Skeletal muscle tissue (tissue), 4 donors: ENCODE data around the gene DOCK4. TPM values are rescaled to one million over a fixed set of nuclear protein-coding genes. Genes with fewer than 3 reads are reported as not detected.

ENCODE experiments used
- H3K27ac ChIP-seq: one replicate; pipeline ENCODE4 v1.7.0; 2013; ENCODE audit warnings: mild to moderate bottlenecking, low read depth, low read length, inconsistent platforms
- H3K27me3 ChIP-seq, 3 donors: one replicate each; pipeline ENCODE4 v1.7.0; 2013; ENCODE audit warnings: low read length in 3 of 3; ENCODE audit not compliant: control insufficient read depth in 3 of 3, insufficient read depth in 3 of 3
- H3K36me3 ChIP-seq, 3 donors: one replicate each; pipeline ENCODE4 v1.7.0; 2013; ENCODE audit warnings: low read length in 3 of 3; ENCODE audit not compliant: control insufficient read depth in 3 of 3, insufficient read depth in 3 of 3
- H3K4me1 ChIP-seq, 3 donors: one replicate each; pipeline ENCODE4 v1.7.0; 2013; ENCODE audit warnings: low read length in 3 of 3, mild to moderate bottlenecking in 3 of 3; ENCODE audit not compliant: control insufficient read depth in 3 of 3, insufficient read depth in 3 of 3
- H3K4me3 ChIP-seq, 3 donors: one replicate each; pipeline ENCODE4 v1.7.0; 2013; ENCODE audit warnings: low read length in 3 of 3
- H3K9ac ChIP-seq, 3 donors: one replicate each; pipeline ENCODE4 v1.7.0; 2013; ENCODE audit warnings: low read length in 3 of 3, mild to moderate bottlenecking in 3 of 3, moderate library complexity in 2 of 3, low read depth in 1 of 3
- H3K9me3 ChIP-seq, 3 donors: one replicate each; pipeline ENCODE4 v1.7.0; 2013; ENCODE audit warnings: low read length in 3 of 3; ENCODE audit not compliant: control insufficient read depth in 3 of 3
- total RNA-seq: library from RNA; depleted of rRNA; stranded (reverse); fragments of >200 nt; gene quantifications from one replicate; pipeline ENCODE4 v1.2.3, GENCODE V29; 2014
- donor health status: Osteomylitis.

Gene DOCK4
- total RNA-seq, 1 donor from 2014 or later: 24.5 TPM

DNA sequence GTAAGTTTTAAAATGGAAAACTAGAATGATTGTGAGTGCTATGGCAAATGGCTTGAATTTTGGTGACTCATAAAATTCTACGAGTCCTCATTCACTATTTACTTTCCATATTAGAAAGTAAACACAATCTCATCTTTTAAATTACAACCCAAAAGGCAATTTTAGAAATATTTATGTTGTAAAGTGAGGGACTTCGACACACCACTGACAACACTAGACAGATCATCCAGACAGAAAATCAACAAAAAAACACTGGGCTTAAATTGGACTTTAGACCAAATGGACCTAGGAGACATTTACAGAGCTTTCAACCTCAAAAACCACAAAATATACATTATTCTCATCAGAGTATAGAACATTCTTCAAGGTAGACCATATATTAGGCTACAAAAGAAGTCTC, 30.4 kb upstream of the DOCK4 start:
- H3K9ac ChIP-seq: no peak overlapping the region
- peaks cover 3 to 4% (median 4%) of the 10 kb centered on the region in 3 donors for H3K4me1 ChIP-seq
- no peak overlapping the region for H3K4me3 ChIP-seq
- H3K36me3 ChIP-seq: no peaks in the 10 kb centered on the region
- H3K27me3 ChIP-seq: no peaks in the 10 kb centered on the region
- H3K9me3 ChIP-seq: no peaks in the 10 kb centered on the region
- no peak overlapping the region for H3K27ac ChIP-seq

DNA sequence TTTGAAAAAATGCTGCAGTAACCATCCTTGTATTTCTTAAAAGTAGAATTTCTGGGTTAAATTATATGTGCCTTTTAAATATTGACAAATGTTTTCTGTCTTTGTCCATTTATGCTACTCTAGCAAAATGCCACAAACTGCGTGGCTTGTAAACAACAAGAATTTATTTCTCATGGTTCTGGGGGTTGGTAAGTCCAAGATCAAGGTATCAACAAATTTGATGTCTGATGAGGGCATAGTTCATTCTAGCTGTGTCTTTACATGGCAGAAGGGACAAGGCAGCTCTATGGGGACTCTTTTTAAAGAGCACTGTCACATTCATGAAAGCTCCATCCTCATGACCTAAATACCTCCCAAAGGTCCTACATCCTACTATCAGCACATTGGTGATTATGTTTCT, 27.9 kb upstream of the DOCK4 start:
- no peak overlapping the region for H3K4me3 ChIP-seq
- H3K9ac ChIP-seq: no peak overlapping the region
- no peaks in the 10 kb centered on the region for H3K9me3 ChIP-seq
- H3K27me3 ChIP-seq: no peaks in the 10 kb centered on the region
- peaks cover 3 to 4% (median 4%) of the 10 kb centered on the region in 3 donors for H3K4me1 ChIP-seq
- H3K27ac ChIP-seq: no peak overlapping the region
- no peaks in the 10 kb centered on the region for H3K36me3 ChIP-seq

DNA sequence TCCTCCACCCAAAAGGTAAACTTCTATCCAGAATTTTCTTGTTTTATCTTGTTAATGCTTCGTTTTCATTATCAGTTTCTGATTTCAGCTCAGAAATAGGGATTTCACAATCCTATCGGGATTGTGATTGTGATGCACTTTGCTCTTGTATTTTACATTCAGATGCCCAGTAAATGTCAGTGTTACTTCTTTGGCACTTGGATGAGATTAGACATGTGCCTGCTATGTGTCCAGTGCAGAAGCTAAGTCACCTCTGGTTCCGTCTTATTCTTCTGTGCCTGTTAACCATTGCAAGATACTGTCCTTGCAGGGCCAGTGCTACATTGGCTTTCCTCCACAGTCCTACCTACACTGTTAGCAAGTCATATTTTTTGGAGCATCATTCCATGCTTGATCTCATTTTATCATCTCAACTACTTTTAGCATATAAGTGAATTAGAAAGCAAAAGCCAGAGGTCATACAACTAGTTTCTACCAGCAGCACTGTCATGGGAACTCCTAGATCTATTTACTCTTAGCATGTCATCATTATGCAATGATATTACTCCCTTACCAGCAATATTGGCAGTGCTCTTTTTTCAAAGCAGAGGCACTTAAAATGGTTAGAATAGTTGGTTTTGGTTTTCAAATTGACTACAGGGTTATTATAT, 27.0 kb upstream of the DOCK4 start:
- H3K4me3 ChIP-seq: no peak overlapping the region
- H3K27me3 ChIP-seq: no peaks in the 10 kb centered on the region
- H3K9ac ChIP-seq: no peak overlapping the region
- H3K36me3 ChIP-seq: no peaks in the 10 kb centered on the region
- no peak overlapping the region for H3K27ac ChIP-seq
- no peaks in the 10 kb centered on the region for H3K9me3 ChIP-seq
- H3K4me1 ChIP-seq: peaks cover 3 to 4% (median 4%) of the 10 kb centered on the region in 3 donors

DNA sequence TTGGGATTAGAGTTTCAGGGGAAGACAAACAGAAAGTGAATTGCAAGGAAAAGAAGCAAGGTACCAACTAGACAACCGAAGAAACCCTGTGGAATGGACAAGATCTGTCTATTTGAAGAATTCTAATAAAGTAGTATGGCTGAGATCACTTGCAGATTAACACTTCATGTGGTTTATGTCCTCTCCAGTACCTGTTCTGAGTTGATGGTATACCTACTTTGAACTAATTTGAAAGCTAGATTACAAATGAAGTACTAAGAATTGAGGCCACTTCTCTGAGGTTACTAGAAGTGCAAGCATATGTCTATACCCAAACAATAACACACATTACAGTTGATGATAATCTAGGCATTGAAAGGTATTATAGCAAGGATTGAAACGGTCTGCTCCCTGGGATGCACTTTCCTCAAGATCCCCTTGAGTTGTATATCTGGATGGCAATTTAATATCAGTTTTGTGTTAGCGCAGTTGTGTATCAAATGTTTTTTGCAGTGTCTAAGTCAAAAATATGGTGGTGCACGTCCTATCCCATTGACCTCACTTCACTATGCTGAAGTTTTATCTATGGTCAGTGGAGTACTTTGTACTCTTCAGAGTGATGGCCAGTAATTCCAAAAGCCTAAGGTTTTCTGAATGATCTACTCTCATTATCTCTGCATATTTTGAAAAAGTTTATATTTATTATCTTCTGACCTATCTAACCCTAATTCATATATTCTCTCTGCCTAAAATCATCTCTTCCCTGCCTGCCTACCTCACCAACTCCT, 26.2 kb upstream of the DOCK4 start:
- Histone ChIP-seq H3K4me1 (peaks cover 3 to 4% (median 4%) of the 10 kb centered on the region in 3 donors), H3K9ac (no peak overlapping the region), H3K27ac (no peak overlapping the region), H3K36me3 (no peaks in the 10 kb centered on the region), H3K4me3 (no peak overlapping the region), H3K27me3 (no peaks in the 10 kb centered on the region), H3K9me3 (no peaks in the 10 kb centered on the region)

DNA sequence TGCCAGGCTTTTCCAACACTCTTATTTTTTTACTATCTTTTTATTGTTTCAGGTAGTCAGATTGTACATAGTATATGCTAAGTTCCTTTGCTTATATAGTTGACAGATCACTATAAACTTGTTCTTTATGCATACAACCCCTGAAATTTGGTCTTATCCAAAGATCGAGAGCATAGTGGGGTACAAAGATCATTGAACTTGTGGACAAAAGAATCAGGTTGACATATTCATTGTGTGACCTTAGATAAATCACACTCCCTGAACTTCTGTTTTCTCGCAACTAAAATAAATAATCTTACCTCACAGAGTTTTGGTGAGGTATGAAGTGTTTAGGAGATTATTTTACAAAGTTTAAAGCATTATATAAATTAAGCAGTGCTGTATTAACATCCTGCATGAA, 22.4 kb upstream of the DOCK4 start:
- Histone ChIP-seq H3K36me3 (no peaks in the 10 kb centered on the region), H3K9me3 (no peaks in the 10 kb centered on the region), H3K4me3 (no peak overlapping the region), H3K27ac (no peak overlapping the region), H3K27me3 (no peaks in the 10 kb centered on the region), H3K4me1 (peaks cover 3 to 4% (median 4%) of the 10 kb centered on the region in 3 donors), H3K9ac (no peak overlapping the region)

DNA sequence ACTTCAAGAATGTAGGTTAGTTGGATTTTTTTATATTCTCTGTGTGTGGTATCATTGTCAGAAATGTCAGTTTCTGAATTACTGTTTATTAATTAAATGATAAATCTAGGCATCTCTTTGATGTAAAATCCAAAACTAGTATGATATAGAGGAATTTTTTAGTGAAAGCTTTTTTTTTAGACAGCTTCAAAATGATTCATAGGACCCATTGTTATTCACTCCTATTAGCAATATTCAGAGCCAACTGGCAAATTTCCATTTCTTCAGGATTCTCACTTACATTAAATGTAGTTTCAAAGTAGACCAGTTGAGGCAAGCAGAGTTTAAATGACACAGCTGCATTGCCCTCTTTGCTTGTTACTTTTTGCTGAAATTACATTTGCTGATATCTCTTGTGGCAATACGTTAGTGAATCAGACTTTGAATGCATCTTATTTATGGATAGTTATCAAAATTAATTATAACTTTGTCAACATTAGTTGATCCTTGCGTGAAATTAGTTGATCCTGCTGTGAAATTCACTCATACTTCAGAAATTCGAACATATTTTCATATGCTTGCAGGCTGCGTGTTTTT, 20.6 kb upstream of the DOCK4 start:
- no peaks in the 10 kb centered on the region for H3K9me3 ChIP-seq
- H3K9ac ChIP-seq: no peak overlapping the region
- H3K27me3 ChIP-seq: no peaks in the 10 kb centered on the region
- no peaks in the 10 kb centered on the region for H3K36me3 ChIP-seq
- peaks cover 2 to 7% (median 5%) of the 10 kb centered on the region in 3 donors for H3K4me1 ChIP-seq
- H3K4me3 ChIP-seq: no peak overlapping the region
- H3K27ac ChIP-seq: no peak overlapping the region

GRCh38 chr7:112225006-112225405, 18.8 kb upstream of the DOCK4 start:
- Histone ChIP-seq H3K9ac (no peak overlapping the region), H3K4me1 (peaks cover 2 to 7% (median 5%) of the 10 kb centered on the region in 3 donors), H3K4me3 (no peak overlapping the region), H3K36me3 (no peaks in the 10 kb centered on the region), H3K27me3 (no peaks in the 10 kb centered on the region), H3K27ac (no peak overlapping the region), H3K9me3 (no peaks in the 10 kb centered on the region)

DNA sequence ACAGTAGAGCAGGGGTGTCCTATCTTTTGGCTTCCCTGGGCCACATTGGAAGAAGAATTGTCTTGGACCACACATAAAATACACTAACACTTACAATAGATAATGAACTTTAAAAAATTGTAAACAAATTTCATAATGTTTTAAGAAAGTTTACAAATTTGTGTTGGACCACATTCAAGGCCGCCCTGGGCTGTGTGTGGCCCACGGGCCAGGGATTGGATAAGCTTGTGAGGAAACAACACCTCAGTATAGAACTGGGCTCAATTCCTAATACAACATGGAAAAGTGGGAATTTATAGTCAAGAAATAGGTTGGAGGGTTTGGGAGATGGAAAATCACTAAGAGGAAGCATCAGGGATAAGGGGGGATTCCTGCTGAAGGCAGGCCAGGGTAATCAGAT, 18.0 kb upstream of the DOCK4 start:
- no peaks in the 10 kb centered on the region for H3K9me3 ChIP-seq
- H3K9ac ChIP-seq: no peak overlapping the region
- no peaks in the 10 kb centered on the region for H3K36me3 ChIP-seq
- no peak overlapping the region for H3K27ac ChIP-seq
- no peaks in the 10 kb centered on the region for H3K27me3 ChIP-seq
- no peak overlapping the region for H3K4me3 ChIP-seq
- peaks cover 2 to 7% (median 5%) of the 10 kb centered on the region in 3 donors for H3K4me1 ChIP-seq

DNA sequence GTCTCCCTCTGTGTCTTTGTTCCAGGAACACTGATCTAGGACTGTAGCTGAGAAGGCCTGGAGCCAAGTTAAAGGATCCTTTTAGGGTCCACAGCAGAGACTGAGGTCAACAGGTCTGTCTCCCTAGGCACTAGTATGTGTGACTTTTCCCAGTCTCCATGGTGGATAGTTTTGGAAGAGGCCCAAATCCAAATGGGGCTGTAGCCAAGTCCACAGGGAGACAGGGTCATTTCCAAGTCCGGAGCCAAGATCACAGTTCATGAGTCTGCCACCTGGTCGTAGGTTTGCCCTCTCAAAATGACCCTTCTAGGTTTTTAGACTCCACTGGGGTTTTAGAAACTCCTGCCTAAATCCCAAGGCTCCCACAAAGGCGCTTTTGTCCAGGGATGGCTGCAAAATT, 17.1 kb upstream of the DOCK4 start:
- no peak overlapping the region for H3K27ac ChIP-seq
- H3K27me3 ChIP-seq: no peaks in the 10 kb centered on the region
- H3K4me3 ChIP-seq: no peak overlapping the region
- H3K9ac ChIP-seq: no peak overlapping the region
- H3K4me1 ChIP-seq: peaks cover 2 to 7% (median 5%) of the 10 kb centered on the region in 3 donors
- H3K9me3 ChIP-seq: no peaks in the 10 kb centered on the region
- no peaks in the 10 kb centered on the region for H3K36me3 ChIP-seq

- peaks cover 2 to 7% (median 5%) of the 10 kb centered on the region in 3 donors for H3K4me1 ChIP-seq
- H3K4me3 ChIP-seq: no peak overlapping the region
- no peak overlapping the region for H3K9ac ChIP-seq
- no peak overlapping the region for H3K27ac ChIP-seq
- H3K27me3 ChIP-seq: no peaks in the 10 kb centered on the region
- no peaks in the 10 kb centered on the region for H3K36me3 ChIP-seq
- H3K9me3 ChIP-seq: no peaks in the 10 kb centered on the region
These were observed 14.8 kb upstream of the DOCK4 start for GRCh38 chr7:112220877-112221434.
